Endothelial cell of umbilical vein (primary cell): ENCODE results near the gene C20orf141. TPM values are rescaled to one million over a fixed set of nuclear protein-coding genes. Genes with fewer than 3 reads are reported as not detected.

Experiments used
- BruUV-seq: library from RNA; stranded (reverse); fragments of 400-500 nt; replicated peaks from 2 replicates; lab custom pipeline; 2021; lab: Mats Ljungman, UMichigan
- CTCF ChIA-PET: fragments of 300-600, 350-600 bp; sonication (Branson Sonifier 250); formaldehyde crosslinking; loops from one replicate; lab custom pipeline; 2021; ENCODE audit warnings: antibody characterized with exemption, inconsistent platforms; lab: Charles Lee
- POLR2A ChIA-PET: fragments of 300-600, 350-600 bp; sonication (Branson Sonifier 250); formaldehyde crosslinking; loops from one replicate; lab custom pipeline; 2021; ENCODE audit warnings: antibody characterized with exemption, inconsistent platforms; lab: Charles Lee
- DNase-seq: peaks from one replicate; pipeline ENCODE4 v3.0.0-alpha.2; 2011; ENCODE audit warnings: low read depth, low spot score
- FAIRE-seq: peaks from 2 replicates; lab custom pipeline; 2011; peaks lifted over from hg19 to GRCh38; lab: Jason Lieb, UNC
- H2AFZ ChIP-seq: 2 replicates; pipeline ENCODE4 v1.6.0; 2012; ENCODE audit warnings: low read depth, low read length, control low read depth, inconsistent platforms
- H3K27ac ChIP-seq: 2 replicates; pipeline ENCODE4 v1.5.1; 2011; ENCODE audit warnings: low read depth, mild to moderate bottlenecking, control low read depth, low read length, moderate library complexity; ENCODE audit not compliant: insufficient read depth
- H3K27me3 ChIP-seq, 2 experiments: 2 replicates each; pipeline versions ENCODE4 v1.6.0 to v1.6.1; 2011; ENCODE audit warnings: low read length in 2 of 2, mixed read lengths in 1 of 2; ENCODE audit not compliant: control insufficient read depth in 2 of 2, insufficient read depth in 2 of 2
- H3K36me3 ChIP-seq, 2 experiments: 2 replicates in 1 of 2; 3 replicates in 1 of 2; pipeline ENCODE4 v1.5.1; 2011; ENCODE audit warnings: low read length in 2 of 2, mild to moderate bottlenecking in 1 of 2, moderate library complexity in 1 of 2; ENCODE audit not compliant: control insufficient read depth in 2 of 2, insufficient read depth in 2 of 2; ENCODE audit errors: extremely low read depth in 1 of 2
- H3K4me1 ChIP-seq: 3 replicates; pipeline ENCODE4 v1.5.1; 2011; ENCODE audit warnings: mild to moderate bottlenecking, low read length; ENCODE audit not compliant: control insufficient read depth, insufficient read depth; ENCODE audit errors: extremely low read depth
- H3K4me2 ChIP-seq: 2 replicates; pipeline ENCODE4 v1.6.1; 2011; ENCODE audit warnings: low read length, control low read depth, mixed read lengths; ENCODE audit not compliant: insufficient read depth
- H3K4me3 ChIP-seq, 3 experiments: fragments of 200-600 bp in 1 of 3; sonication (generic), shearing (Covaris generic) in 1 of 3; replicated peaks in 1 of 3; 2 replicates each; pipeline ENCODE4 v1.5.1; 2011 to 2016; ENCODE audit warnings: control low read depth in 3 of 3, low read length in 3 of 3, mild to moderate bottlenecking in 2 of 3, inconsistent platforms in 1 of 3, low read depth in 1 of 3, moderate library complexity in 1 of 3; ENCODE audit not compliant: insufficient read depth in 1 of 3
- H3K79me2 ChIP-seq: 2 replicates; pipeline ENCODE4 v1.6.0; 2012; ENCODE audit warnings: low read length, inconsistent platforms; ENCODE audit not compliant: control insufficient read depth, insufficient read depth
- H3K9ac ChIP-seq: replicated peaks from 2 replicates; pipeline ENCODE3; 2011; ENCODE audit warnings: low read length, control low read depth; ENCODE audit not compliant: insufficient read depth; ENCODE audit errors: extremely low read depth
- H3K9me1 ChIP-seq: replicated peaks from 3 replicates; pipeline ENCODE4 v1.6.0; 2011; ENCODE audit warnings: mild to moderate bottlenecking, low read length; ENCODE audit not compliant: control insufficient read depth, insufficient read depth; ENCODE audit errors: extremely low read depth
- H3K9me3 ChIP-seq: replicated peaks from 2 replicates; pipeline ENCODE4 v1.5.1; 2012; ENCODE audit warnings: low read length, inconsistent platforms; ENCODE audit not compliant: control insufficient read depth, insufficient read depth
- H4K20me1 ChIP-seq: replicated peaks from 2 replicates; pipeline ENCODE3; 2011; ENCODE audit warnings: mild to moderate bottlenecking, low read length; ENCODE audit not compliant: control insufficient read depth, insufficient read depth; ENCODE audit errors: extremely low read depth
- CTCF ChIP-seq, 2 donors: IDR thresholded peaks; 1 replicate in 1 of 2; 2 replicates in 1 of 2; pipeline ENCODE4 v1.5.1; 2011; ENCODE audit warnings: low read length in 2 of 2, mild to moderate bottlenecking in 2 of 2, moderate library complexity in 2 of 2, control low read depth in 1 of 2, inconsistent platforms in 1 of 2, low read depth in 1 of 2; ENCODE audit not compliant: insufficient read depth in 1 of 2; ENCODE audit errors: extremely low read depth in 1 of 2
- EZH2 ChIP-seq: IDR thresholded peaks from 2 replicates; pipeline ENCODE4 v1.6.1; 2012; ENCODE audit warnings: borderline replicate concordance, low read depth, mild to moderate bottlenecking, moderate library complexity, low read length, inconsistent platforms; ENCODE audit not compliant: severe bottlenecking
- FOS ChIP-seq: IDR thresholded peaks from 2 replicates; pipeline ENCODE4 v1.6.1; 2011; ENCODE audit warnings: mild to moderate bottlenecking, low read length, moderate library complexity, borderline replicate concordance; ENCODE audit not compliant: insufficient read depth
- GATA2 ChIP-seq: IDR thresholded peaks from 2 replicates; pipeline ENCODE4 v1.7.0; 2011; ENCODE audit warnings: low read depth, mild to moderate bottlenecking, moderate library complexity, mixed read lengths, low read length; ENCODE audit not compliant: insufficient read length, insufficient read depth
- JUN ChIP-seq: IDR thresholded peaks from 2 replicates; pipeline ENCODE4 v1.6.1; 2011; ENCODE audit warnings: borderline replicate concordance, low read depth; ENCODE audit not compliant: insufficient read length, insufficient read depth
- MAX ChIP-seq: IDR thresholded peaks from 2 replicates; pipeline ENCODE4 v1.6.1; 2011; ENCODE audit not compliant: insufficient read depth, insufficient read length
- MYC ChIP-seq: IDR thresholded peaks from one replicate; pipeline ENCODE4 v1.6.1; 2011; ENCODE audit warnings: mild to moderate bottlenecking, low read depth, low read length
- POLR2A ChIP-seq: IDR thresholded peaks from 2 replicates; pipeline ENCODE4 v1.6.1; 2012; ENCODE audit warnings: low read depth, mild to moderate bottlenecking, control low read depth, low read length
- POLR2AphosphoS5 ChIP-seq: IDR thresholded peaks from 2 replicates; pipeline ENCODE4 v1.6.1; 2012; ENCODE audit warnings: low read depth, mild to moderate bottlenecking, control low read depth, low read length, moderate library complexity; ENCODE audit not compliant: insufficient read depth
- dilution Hi-C: fragments of 300-500 bp; cut with MboI; formaldehyde crosslinking; loops from one replicate; pipeline ENCODE4 v1.15.0; 2019; ENCODE audit warnings: low sequenced_read_pairs; ENCODE audit not compliant: extremely low pct_ligation_motif_present
- intact Hi-C: fragments of 100-400 bp; cut with micrococcal nuclease; formaldehyde crosslinking; loops from one replicate; pipeline ENCODE4 v1.10.0; 2022
- polyA plus RNA-seq, 4 experiments: library from polyadenylated mRNA; depleted of rRNA in 3 of 4; stranded (reverse) in 3 of 4; unstranded in 1 of 4; fragments of >200 nt; gene quantifications; 2 replicates each; pipeline versions ENCODE4 v1.2.1 to v1.2.3, GENCODE V29; 2011 to 2012; ENCODE audit warnings: missing spikeins in 1 of 4
- total RNA-seq: library from RNA; stranded (reverse); gene quantifications from 2 replicates; pipeline ENCODE4 v1.2.3, GENCODE V29; 2021

C20orf141 gene
- total and polyA plus RNA-seq, 2 donors (not counting 3 experiments of a cell fraction or from before 2014, with no cell fraction given) = not detected

- H3K9me3 ChIP-seq = no peaks in the 10 kb centered on the region
- peaks cover 28% of the 10 kb centered on the region in 2 experiments for H3K27me3 ChIP-seq
- no TSS peak for BruUV-seq
- no peak overlapping the region for H3K27ac ChIP-seq
- no peak for TF ChIP-seq JUN
- FAIRE-seq (no peak), DNase-seq (no peak)
- no peak overlapping the region for H3K4me3 ChIP-seq
- H2AFZ ChIP-seq = no peak overlapping the region
- H3K36me3 ChIP-seq = no peaks in the 10 kb centered on the region
- CTCF ChIA-PET = no interaction called here
- dilution Hi-C loops (no loop called here), intact Hi-C loops (no loop called here)
- no peak overlapping the region for H3K4me2 ChIP-seq
- POLR2A ChIA-PET = no interaction called here
- H3K79me2 ChIP-seq = no peaks in the 10 kb centered on the region
- no peaks in the 10 kb centered on the region for H3K4me1 ChIP-seq
- H3K9ac ChIP-seq = no peak overlapping the region
- H4K20me1 ChIP-seq = no peaks in the 10 kb centered on the region
- H3K9me1 ChIP-seq = no peaks in the 10 kb centered on the region
Measured at GRCh38 chr20:2817341-2817726, 2.5 kb downstream of the C20orf141 start.

- ChIA-PET CTCF (no interaction called here), POLR2A (no interaction called here)
- Histone ChIP-seq H3K36me3 (no peaks in the 10 kb centered on the region), H4K20me1 (no peaks in the 10 kb centered on the region), H2AFZ (no peak overlapping the region), H3K9me3 (no peaks in the 10 kb centered on the region), H3K4me2 (no peak overlapping the region), H3K79me2 (no peaks in the 10 kb centered on the region), H3K27ac (no peak overlapping the region), H3K9ac (no peak overlapping the region), H3K9me1 (no peaks in the 10 kb centered on the region), H3K27me3 (peaks cover 25 to 29% of the 10 kb centered on the region in 2 experiments), H3K4me3 (no peak overlapping the region), H3K4me1 (no peaks in the 10 kb centered on the region)
- dilution Hi-C loops (no loop called here), intact Hi-C loops (no loop called here)
- DNase-seq = no peak
- no peak for FAIRE-seq
- BruUV-seq = no TSS peak
- TF ChIP-seq FOS (no peak), EZH2 (no peak), JUN (no peak), POLR2AphosphoS5 (no peak), CTCF (IDR thresholded peaks at IDR 0.05; ENCODE audit: extremely low read depth in 1 of 2, insufficient read depth in 1 of 2, low read depth in 1 of 2, low read length in 2 of 2) (no peak), MYC (no peak), MAX (no peak), GATA2 (no peak), POLR2A (no peak)
Measured at GRCh38 chr20:2817891-2818595, 3.3 kb downstream of the C20orf141 start.
